Muscle layer of duodenum (tissue), 2 donors: Measurements from ENCODE around the gene VPREB3.

Experiments
- H3K27ac ChIP-seq: one replicate; pipeline ENCODE4 v1.7.0; 2013; ENCODE audit warnings: mild to moderate bottlenecking, low read length
- H3K27me3 ChIP-seq: one replicate; pipeline ENCODE4 v1.7.0; 2013; ENCODE audit warnings: low read depth, mild to moderate bottlenecking, control low read depth, low read length
- H3K36me3 ChIP-seq, 2 donors: one replicate each; pipeline ENCODE4 v1.7.0; 2013; ENCODE audit warnings: low read length in 2 of 2, control low read depth in 1 of 2, mild to moderate bottlenecking in 1 of 2; ENCODE audit not compliant: insufficient read depth in 2 of 2, control insufficient read depth in 1 of 2
- H3K4me1 ChIP-seq, 2 donors: one replicate each; pipeline ENCODE4 v1.7.0; 2013; ENCODE audit warnings: low read length in 2 of 2, mild to moderate bottlenecking in 2 of 2, control low read depth in 1 of 2, moderate library complexity in 1 of 2; ENCODE audit not compliant: insufficient read depth in 2 of 2, control insufficient read depth in 1 of 2
- H3K4me3 ChIP-seq, 2 donors: one replicate each; pipeline ENCODE4 v1.7.0; 2013; ENCODE audit warnings: low read length in 2 of 2, low read depth in 1 of 2, mild to moderate bottlenecking in 1 of 2
- H3K9me3 ChIP-seq, 2 donors: one replicate each; pipeline ENCODE4 v1.7.0; 2013; ENCODE audit warnings: low read length in 2 of 2, control low read depth in 1 of 2, mild to moderate bottlenecking in 1 of 2; ENCODE audit not compliant: control insufficient read depth in 1 of 2
- donor health status: healthy.

Gene VPREB3

DNA sequence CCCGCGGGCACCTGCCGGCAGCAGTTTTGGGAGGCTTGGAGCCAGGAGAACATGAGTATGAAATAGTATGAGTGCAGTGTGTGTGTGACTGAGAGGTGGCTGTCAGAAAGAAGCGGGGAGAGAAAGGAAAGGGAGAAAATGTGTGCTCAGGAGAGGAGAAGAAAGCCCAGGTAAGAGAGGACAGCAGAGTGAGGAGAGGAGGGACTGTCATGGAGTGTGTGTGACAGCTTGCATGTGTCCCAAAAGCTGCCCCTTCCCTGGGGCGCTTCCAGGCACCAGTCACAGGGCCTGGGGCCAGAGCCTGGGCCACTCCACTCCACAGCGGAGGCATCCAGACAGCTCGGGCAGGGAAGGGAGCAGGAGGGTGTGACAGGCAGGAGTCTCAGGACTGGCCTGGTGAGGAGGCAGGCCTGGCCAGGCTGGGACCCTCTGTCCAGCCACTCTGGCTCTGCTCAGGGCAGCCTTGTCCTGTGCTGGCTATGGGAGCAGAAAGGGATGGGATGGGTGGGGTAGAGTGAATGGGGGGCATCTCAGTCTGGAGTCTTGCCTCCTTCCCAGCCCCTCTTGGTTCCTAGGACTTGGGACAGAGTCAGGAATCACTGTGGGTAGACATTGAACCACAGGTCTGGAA lies 19.4 kb upstream of the VPREB3 start:
- Histone ChIP-seq H3K36me3 (no peaks in the 10 kb centered on the region), H3K4me3 (peak overlapping the region; percentile 42 to 68), H3K27me3 (no peaks in the 10 kb centered on the region), H3K27ac (no peak overlapping the region), H3K9me3 (no peaks in the 10 kb centered on the region), H3K4me1 (peaks cover 10 to 50% of the 10 kb centered on the region in 2 donors)

DNA sequence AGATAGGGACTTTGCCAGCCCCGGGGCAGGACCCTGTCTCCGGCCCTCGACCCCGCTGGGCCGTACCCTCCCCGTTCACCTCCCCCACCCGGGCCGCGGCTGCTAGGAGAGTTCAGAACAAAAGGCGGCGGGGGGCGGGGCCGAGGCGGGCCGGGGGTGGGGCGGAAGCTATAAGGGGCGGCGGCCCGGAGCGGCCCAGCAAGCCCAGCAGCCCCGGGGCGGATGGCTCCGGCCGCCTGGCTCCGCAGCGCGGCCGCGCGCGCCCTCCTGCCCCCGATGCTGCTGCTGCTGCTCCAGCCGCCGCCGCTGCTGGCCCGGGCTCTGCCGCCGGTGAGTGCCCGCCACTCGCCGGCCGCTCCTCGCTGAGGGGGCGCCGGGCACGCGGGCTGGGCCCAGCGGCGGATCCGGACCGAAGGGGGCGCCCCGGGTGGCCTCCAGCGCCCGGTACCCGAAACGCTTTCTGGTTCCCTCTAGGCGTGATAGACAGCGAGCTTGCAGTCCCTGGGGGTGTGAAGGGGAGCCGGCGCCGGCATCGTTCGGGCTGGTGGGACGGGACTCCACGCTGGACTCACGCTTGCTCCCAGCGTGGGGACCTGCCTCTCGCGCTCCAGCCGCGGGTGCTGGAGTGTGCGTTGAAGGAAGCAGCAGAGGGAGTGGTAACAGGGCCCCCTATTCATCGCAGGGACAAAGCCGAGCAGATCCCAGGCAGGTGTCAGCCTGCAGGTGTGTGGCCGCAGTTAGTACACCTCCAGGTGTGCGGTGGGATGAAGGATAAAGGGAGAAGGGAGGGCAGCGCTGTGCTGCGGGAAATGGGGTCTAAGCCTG lies 18.6 kb upstream of the VPREB3 start, which contains the start of gene MMP11:
TSS of gene MMP11 (plus strand) at position 201 of the 825 bp plus-strand sequence. CDS start at position 223, 22 bp downstream.
- Histone ChIP-seq H3K4me1 (peaks cover 10 to 46% of the 10 kb centered on the region in 2 donors), H3K27ac (no peak within 1 kb of the TSS), H3K9me3 (no peaks in the 10 kb centered on the region), H3K4me3 (peak within 1 kb of the TSS; percentile 42 to 68), H3K36me3 (no peaks in the 10 kb centered on the region), H3K27me3 (no peaks in the 10 kb centered on the region)

DNA sequence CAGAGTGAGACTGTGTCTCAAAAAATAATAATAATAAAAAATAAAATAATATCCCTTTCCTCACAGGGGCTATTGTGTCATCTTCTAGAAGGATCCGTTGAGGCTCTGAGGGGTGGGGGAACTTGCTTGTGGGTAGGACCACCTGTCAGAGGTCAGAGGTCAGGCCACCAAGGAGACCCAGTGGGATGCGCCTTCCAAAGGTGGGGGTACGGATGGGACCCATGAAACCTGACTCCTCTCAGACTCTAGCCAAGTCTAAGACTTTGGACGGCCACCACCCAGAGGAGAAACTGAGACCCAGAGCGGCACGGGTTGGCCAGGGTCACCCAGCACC lies 18.1 kb upstream of the VPREB3 start:
- peaks cover 10 to 41% of the 10 kb centered on the region in 2 donors for H3K4me1 ChIP-seq
- H3K27ac ChIP-seq = no peak overlapping the region

DNA sequence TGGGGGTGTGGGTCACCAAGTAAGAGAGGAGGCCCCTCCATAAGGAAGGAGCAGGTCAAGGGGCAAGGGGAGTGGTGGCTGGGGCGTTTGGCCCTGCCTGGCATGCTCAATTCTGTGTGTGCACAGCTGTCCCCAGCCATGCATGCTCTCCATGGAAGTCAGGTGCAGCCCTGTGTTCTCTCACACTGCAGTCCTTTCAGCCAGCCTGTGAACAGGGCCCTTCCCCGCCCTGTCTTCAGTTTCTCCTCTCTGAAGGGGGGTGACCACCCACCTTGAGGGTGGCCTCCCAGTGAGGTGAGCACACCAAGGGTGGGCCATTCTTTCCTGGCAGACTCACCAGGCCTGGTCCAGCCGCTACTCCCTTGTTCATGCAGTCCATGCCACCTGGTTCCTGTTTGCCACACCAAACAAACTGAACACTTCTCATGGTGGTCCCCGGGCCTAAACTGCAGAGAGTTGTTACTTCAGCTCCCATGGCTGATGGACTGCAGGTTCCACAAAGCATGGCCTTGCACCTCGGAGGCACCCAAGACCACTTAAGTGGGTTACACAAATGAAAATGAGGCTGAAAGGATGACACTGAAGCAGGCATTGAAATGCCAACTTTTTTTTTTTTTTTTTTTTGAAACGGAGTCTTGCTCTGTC lies 15.2 kb upstream of the VPREB3 start:
- Histone ChIP-seq H3K9me3 (no peaks in the 10 kb centered on the region), H3K4me3 (no peak overlapping the region), H3K4me1 (peaks cover 3 to 58% of the 10 kb centered on the region in 2 donors), H3K36me3 (peaks cover 0 to 4% of the 10 kb centered on the region in 2 donors), H3K27ac (no peak overlapping the region), H3K27me3 (no peaks in the 10 kb centered on the region)

More for the DNA sequence above, 18.1 kb upstream of the VPREB3 start:
- Histone ChIP-seq H3K27me3 (no peaks in the 10 kb centered on the region), H3K4me3 (peak overlapping the region; percentile 42 to 50), H3K9me3 (no peaks in the 10 kb centered on the region), H3K36me3 (no peaks in the 10 kb centered on the region)

DNA sequence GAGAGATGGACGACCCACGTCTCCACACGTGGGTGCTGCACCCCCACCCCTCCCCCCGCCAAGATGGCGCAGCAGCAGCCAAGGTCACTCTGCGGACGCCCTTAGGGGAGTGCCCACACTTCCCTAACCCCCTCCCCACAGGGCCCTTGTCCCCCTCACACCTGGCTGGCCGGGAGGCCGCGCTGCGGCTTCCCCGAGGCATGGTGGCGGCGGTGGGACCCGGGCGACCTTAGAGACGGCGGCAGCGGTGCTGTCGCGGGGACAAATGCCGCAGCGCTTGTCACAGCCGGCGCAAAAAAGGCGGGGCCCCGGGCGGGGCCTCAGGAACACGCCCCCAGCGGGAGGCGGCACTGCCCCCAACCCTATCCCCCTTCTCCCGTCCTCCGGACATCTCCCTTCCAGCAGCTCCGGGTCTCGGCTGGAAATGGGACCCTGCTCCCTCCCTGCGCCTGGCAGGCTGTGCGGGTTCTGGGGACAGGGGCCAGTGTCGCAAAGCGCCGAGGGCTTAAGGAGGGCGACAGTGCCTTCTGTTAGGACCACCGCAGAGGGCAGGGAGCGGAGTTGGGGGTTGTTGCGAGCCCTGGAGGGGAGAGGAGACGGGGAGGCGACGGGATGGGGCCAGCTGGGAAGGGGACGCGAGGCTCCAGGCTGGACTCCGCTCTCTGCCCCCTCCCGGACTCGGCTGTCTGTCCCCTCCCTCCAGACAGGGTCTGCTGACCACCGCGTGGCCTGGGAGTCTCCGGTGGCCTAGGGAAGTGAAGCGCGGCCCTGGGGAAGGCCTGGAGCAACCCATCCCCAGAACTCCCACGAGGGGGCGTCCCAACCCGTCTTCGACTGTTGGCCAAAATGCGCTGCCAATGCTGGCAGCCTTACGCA lies 13.7 kb upstream of the VPREB3 start, which contains the start of gene CHCHD10:
TSS of gene CHCHD10 (minus strand) at position 300 of the 876 bp plus-strand sequence. CDS start at position 202, 98 bp downstream.
- H3K36me3 ChIP-seq = peaks cover 0 to 4% of the 10 kb centered on the region in 2 donors
- no peaks in the 10 kb centered on the region for H3K9me3 ChIP-seq
- H3K4me1 ChIP-seq = peaks cover 0 to 58% of the 10 kb centered on the region in 2 donors
- no peaks in the 10 kb centered on the region for H3K27me3 ChIP-seq
- peak within 1 kb of the TSS; percentile 77 to 90 for H3K4me3 ChIP-seq
- peak within 1 kb of the TSS; percentile 84 for H3K27ac ChIP-seq

DNA sequence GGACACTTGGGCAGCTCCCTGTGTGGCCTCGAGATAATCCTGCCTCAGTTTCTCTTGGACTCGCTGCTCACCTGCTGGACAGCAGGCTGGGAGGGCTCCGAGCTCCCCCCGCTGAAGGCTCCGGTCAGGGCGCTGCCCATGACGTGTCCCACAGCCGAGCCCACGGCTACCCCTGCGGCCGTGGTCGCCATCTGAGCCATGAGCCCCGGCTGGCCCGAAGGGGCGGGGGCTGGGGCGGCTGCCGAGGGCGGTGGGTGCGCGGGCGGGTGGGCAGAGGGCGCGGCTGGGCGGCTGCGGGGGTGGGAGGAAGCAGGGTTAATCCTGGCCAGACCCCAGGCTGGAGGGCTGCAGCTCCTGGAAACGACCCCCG lies 13.1 kb upstream of the VPREB3 start:
- Histone ChIP-seq H3K27ac (peak overlapping the region; percentile 84), H3K4me1 (peaks cover 0 to 57% of the 10 kb centered on the region in 2 donors), H3K36me3 (peaks cover 0 to 4% of the 10 kb centered on the region in 2 donors), H3K4me3 (peak overlapping the region; percentile 77 to 90), H3K9me3 (no peaks in the 10 kb centered on the region), H3K27me3 (no peaks in the 10 kb centered on the region)

DNA sequence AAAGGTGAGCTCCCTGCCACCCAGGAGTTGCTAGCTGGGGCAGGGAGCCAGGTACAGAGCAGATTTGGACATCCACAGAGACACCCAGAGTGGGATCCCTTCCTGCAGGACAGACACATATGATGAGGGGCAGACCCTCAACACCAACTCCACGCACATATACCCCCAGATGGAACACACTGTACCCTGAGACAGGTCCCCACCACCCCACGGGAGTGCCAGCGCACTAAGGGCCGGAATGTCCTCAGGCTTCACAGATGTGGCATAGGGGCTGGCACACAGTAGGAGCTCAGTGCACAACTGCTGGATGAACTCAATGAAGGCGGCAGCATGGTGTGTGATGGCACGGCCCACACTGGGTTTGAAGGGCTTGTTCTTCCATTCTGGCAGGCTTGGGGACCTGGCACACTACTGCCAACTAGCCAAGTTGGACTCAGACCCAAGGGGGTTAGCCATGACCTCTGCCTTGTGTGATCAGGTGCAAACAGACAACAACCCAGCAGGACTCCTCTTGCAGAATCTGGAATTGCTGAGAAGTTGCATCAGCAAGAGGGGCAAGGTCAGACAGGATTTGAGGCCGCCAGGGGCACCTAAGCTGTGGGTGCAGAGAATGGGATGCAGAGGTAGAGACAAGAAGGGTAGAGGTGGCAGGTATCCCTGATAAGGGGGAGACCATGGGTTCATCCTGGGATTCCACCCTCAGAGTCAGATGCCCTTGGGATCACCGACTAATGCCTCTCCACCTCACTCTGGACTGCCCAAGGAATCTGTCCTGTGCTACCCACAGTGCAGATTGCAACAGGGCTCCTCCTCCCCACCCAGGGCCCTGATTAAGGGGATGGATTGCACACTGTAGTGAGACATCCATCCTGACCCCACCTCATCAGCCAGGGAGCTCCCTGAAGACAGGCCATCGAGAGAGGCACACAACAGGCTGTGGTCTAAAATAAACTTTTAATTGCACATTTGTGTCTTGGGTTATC lies 11.0 kb upstream of the VPREB3 start:
- no peak overlapping the region for H3K4me3 ChIP-seq
- no peaks in the 10 kb centered on the region for H3K9me3 ChIP-seq
- H3K27me3 ChIP-seq = no peaks in the 10 kb centered on the region
- peaks cover 0 to 4% of the 10 kb centered on the region in 2 donors for H3K36me3 ChIP-seq
- peaks cover 0 to 51% of the 10 kb centered on the region in 2 donors for H3K4me1 ChIP-seq
- H3K27ac ChIP-seq = no peak overlapping the region

DNA sequence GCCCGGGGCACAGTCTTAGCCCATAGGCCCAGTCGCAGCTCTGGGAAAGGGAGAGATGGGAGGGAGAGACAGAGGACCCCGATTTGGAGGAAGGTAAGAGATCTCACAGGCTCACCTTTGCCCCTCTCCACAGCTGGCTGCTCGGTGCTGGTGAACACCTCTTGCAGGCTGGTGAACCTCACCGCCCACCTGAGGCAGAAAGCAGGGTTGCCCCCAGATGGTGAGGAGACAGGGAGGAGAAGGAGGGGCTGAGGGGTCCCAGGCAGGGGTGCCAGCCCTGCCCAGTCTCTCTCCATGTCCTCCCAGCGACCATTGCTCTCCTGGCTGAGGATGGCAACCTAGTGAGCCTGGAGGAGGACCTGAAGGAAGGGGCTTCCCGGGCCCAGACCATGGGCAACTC lies 9.7 kb upstream of the VPREB3 start:
- no peak overlapping the region for H3K27ac ChIP-seq
- no peaks in the 10 kb centered on the region for H3K9me3 ChIP-seq
- H3K4me3 ChIP-seq = peak overlapping the region in 1 of 2 donors; percentile 53
- no peaks in the 10 kb centered on the region for H3K27me3 ChIP-seq
- peaks cover 0 to 4% of the 10 kb centered on the region in 2 donors for H3K36me3 ChIP-seq
- peaks cover 0 to 46% of the 10 kb centered on the region in 2 donors for H3K4me1 ChIP-seq

DNA sequence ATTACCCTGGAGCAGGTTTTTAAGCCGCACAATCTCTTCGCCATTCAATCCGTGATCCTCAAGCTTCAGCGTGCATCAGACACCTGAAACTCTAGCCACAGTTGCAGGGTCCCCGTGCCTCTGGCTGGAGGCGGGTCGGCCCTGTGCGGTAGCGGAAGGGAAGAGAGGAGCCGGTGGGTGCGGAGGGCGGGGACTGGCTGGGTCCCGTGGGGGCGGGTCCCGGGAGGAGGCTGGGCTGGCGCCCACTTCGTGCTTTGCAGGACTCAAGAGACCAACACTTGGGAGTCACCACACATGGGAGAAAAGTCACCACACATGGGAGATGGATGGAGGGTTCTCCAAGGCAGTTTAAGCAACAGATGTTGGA lies 9.3 kb upstream of the VPREB3 start:
- Histone ChIP-seq H3K27ac (no peak overlapping the region), H3K4me1 (peaks cover 0 to 44% of the 10 kb centered on the region in 2 donors), H3K9me3 (no peaks in the 10 kb centered on the region), H3K36me3 (peaks cover 0 to 4% of the 10 kb centered on the region in 2 donors), H3K27me3 (no peaks in the 10 kb centered on the region), H3K4me3 (peak overlapping the region in 1 of 2 donors; percentile 53)
